Prostate gland (tissue), 2 donors: ENCODE results near the gene ADM5.

Experiments used
- CTCF ChIP-seq, 4 experiments: fragments of 200-600 bp in 2 of 4; fragments of 450-650 bp in 2 of 4; sonication (generic) in 2 of 4; IDR thresholded peaks; 1 replicate in 3 of 4; 2 replicates in 1 of 4; pipeline ENCODE4 v1.5.1; 2016 to 2019; ENCODE audit warnings: antibody characterized with exemption in 4 of 4, mild to moderate bottlenecking in 2 of 4, moderate library complexity in 2 of 4
- POLR2A ChIP-seq: fragments of 450-650 bp; IDR thresholded peaks from one replicate; pipeline ENCODE4 v1.6.1; 2016; ENCODE audit warnings: antibody characterized with exemption, mild to moderate bottlenecking

- TF ChIP-seq POLR2A (no peak), CTCF (IDR thresholded peaks at IDR 0.05) (no peak)
Measured at GRCh38 chr19:49666120-49666444, 23.3 kb upstream of the ADM5 start.
